ENCODE results near the gene LEF1. TPM values are rescaled to one million over a fixed set of nuclear protein-coding genes. Genes with fewer than 3 reads are reported as not detected.
A peak's percentile ranks its signal among the peaks of the same experiment; 100 is the strongest.

The LEF1 gene
- total RNA-seq, 1 donor from 2014 or later: 0.20 TPM

- DNase-seq (ENCODE audit: low read depth in 2 of 2): no peak
These were observed 7.2 kb upstream of the LEF1 start for GRCh38 chr4:108175966-108176365.

GRCh38 chr4:108174856-108175255 lies 6.1 kb upstream of the LEF1 start:
- no peak for DNase-seq (ENCODE audit: low read depth in 2 of 2)

GRCh38 chr4:108173599-108174057 lies 4.9 kb upstream of the LEF1 start:
- DNase-seq (ENCODE audit: low read depth in 2 of 2): no peak

GRCh38 chr4:108172753-108173598 lies 4.2 kb upstream of the LEF1 start:
- DNase-seq (ENCODE audit: low read depth in 2 of 2): peak; percentile 37 to 45

GRCh38 chr4:108172231-108172752 lies 3.6 kb upstream of the LEF1 start:
- DNase-seq (ENCODE audit: low read depth in 2 of 2): peak; percentile 26 to 35

GRCh38 chr4:108171339-108172230 lies 2.9 kb upstream of the LEF1 start:
- no peak for DNase-seq (ENCODE audit: low read depth in 2 of 2)

- no peak for DNase-seq (ENCODE audit: low read depth in 2 of 2)
These were observed 2.1 kb upstream of the LEF1 start for GRCh38 chr4:108170631-108171338.

- no peak for DNase-seq (ENCODE audit: low read depth in 2 of 2)
These were observed 932 bp upstream of the LEF1 start for GRCh38 chr4:108169664-108170063.

- DNase-seq (ENCODE audit: low read depth in 2 of 2): no peak
These were observed 517 bp downstream of the LEF1 start for GRCh38 chr4:108168160-108168670.

- no peak for DNase-seq (ENCODE audit: low read depth in 2 of 2)
These were observed 2.1 kb downstream of the LEF1 start for GRCh38 chr4:108166441-108167315.

GRCh38 chr4:108166038-108166437 lies 2.7 kb downstream of the LEF1 start:
- DNase-seq (ENCODE audit: low read depth in 2 of 2): no peak

- no peak for DNase-seq (ENCODE audit: low read depth in 2 of 2)
These were observed 3.1 kb downstream of the LEF1 start for GRCh38 chr4:108165586-108165985.

GRCh38 chr4:108163351-108163750 lies 5.4 kb downstream of the LEF1 start:
- no peak for DNase-seq (ENCODE audit: low read depth in 2 of 2)

- DNase-seq (ENCODE audit: low read depth in 2 of 2): no peak
These were observed 7.9 kb downstream of the LEF1 start for GRCh38 chr4:108160741-108161352.

GRCh38 chr4:108159845-108160244 lies 8.9 kb downstream of the LEF1 start:
- DNase-seq (ENCODE audit: low read depth in 2 of 2): no peak

GRCh38 chr4:108157655-108158054 lies 11.1 kb downstream of the LEF1 start:
- DNase-seq (ENCODE audit: low read depth in 2 of 2): no peak

- DNase-seq (ENCODE audit: low read depth in 2 of 2): no peak
These were observed 12.3 kb downstream of the LEF1 start for GRCh38 chr4:108156391-108156790.

- peak in 1 of 2 donors; percentile 20 for DNase-seq (ENCODE audit: low read depth in 2 of 2)
These were observed 13.4 kb downstream of the LEF1 start for GRCh38 chr4:108155373-108155772.

GRCh38 chr4:108152980-108153379 lies 15.8 kb downstream of the LEF1 start:
- no peak for DNase-seq (ENCODE audit: low read depth in 2 of 2)

Data from lung microvascular endothelial cell (primary cell).